AG10803 (cell line): Measurements from ENCODE around the gene TNS3.

Source experiments
- DNase-seq: peaks from one replicate; pipeline ENCODE4 v3.0.0; 2010; ENCODE audit warnings: low read depth
- H3K4me3 ChIP-seq: 2 replicates; pipeline ENCODE4 v1.5.1; 2011; ENCODE audit warnings: mild to moderate bottlenecking, low read length, control low read depth
- CTCF ChIP-seq: conservative IDR thresholded peaks from 2 replicates; pipeline ENCODE4 v1.5.1; 2011; ENCODE audit warnings: mild to moderate bottlenecking, low read length, control low read depth, inconsistent platforms

TNS3 gene

GRCh38 chr7:47516985-47517600, 64.8 kb downstream of the TNS3 start:
- DNase-seq: no peak
- H3K4me3 ChIP-seq: no peak overlapping the region
- no peak for TF ChIP-seq CTCF

- no peak overlapping the region for H3K4me3 ChIP-seq
- DNase-seq: no peak
- no peak for TF ChIP-seq CTCF
These were observed 65.5 kb downstream of the TNS3 start for GRCh38 chr7:47516386-47516785.

GRCh38 chr7:47515305-47515834, 66.5 kb downstream of the TNS3 start:
- DNase-seq: no peak
- H3K4me3 ChIP-seq: no peak overlapping the region
- TF ChIP-seq CTCF: no peak

- no peak for DNase-seq
- no peak for TF ChIP-seq CTCF
These were observed 67.1 kb downstream of the TNS3 start for GRCh38 chr7:47514818-47515217.

GRCh38 chr7:47514367-47514766, 67.5 kb downstream of the TNS3 start:
- no peak for DNase-seq
- no peak overlapping the region for H3K4me3 ChIP-seq
- no peak for TF ChIP-seq CTCF

More at GRCh38 chr7:47514818-47515217, 67.1 kb downstream of the TNS3 start:
- H3K4me3 ChIP-seq: no peak overlapping the region

GRCh38 chr7:47513741-47514241, 68.1 kb downstream of the TNS3 start:
- no peak for TF ChIP-seq CTCF
- H3K4me3 ChIP-seq: peak overlapping the region; percentile 8; the same call in 1 of the 2 replicates
- peak; percentile 92 for DNase-seq

- TF ChIP-seq CTCF: no peak
- H3K4me3 ChIP-seq: no peak overlapping the region
- DNase-seq: no peak
These were observed 69.3 kb downstream of the TNS3 start for GRCh38 chr7:47512481-47513176.
